ENCODE measurements around the gene ZNF184.

DNA sequence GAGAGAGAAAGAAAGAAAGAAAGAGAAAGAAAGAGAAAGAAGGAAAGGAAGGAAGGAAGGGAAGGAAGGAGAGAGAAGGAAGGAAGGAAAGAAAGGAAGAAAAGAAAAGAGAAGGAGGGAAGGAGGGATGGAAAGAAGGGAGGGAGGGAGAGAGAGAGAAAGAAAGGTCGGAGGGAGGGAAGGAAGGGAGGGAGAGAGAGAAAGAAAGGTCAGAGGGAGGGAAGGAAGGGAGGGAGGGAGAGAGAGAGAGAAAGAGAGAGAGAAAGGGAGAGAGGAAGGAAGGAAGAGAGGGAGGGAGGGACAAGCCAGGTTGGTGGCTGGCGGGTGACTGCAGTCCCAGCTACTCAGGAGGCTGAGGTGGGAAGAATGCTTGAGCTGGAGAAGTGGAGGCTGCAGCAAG is 27.3 kb upstream of the ZNF184 start:
- TF ChIP-seq CTCF (conservative IDR thresholded peaks at IDR 0.05; ENCODE audit: low read depth, low read length) = no peak
- TF ChIP-seq POLR2A (IDR thresholded peaks at IDR 0.05; ENCODE audit: low read depth, low read length) = no peak
- no peak for TF ChIP-seq CEBPB (IDR thresholded peaks at IDR 0.05; ENCODE audit: low read depth, low read length)

Data from IMR-90 (cell line).